CD4-positive, alpha-beta T cell treated with Interleukin-12 subunit alpha and Interleukin-12 subunit beta, for 1 hour (primary cell): ENCODE data around the gene HOXA9.

Source experiments
- DNase-seq: peaks from one replicate; pipeline ENCODE4 v3.0.0-alpha.2; 2020

Gene HOXA9

DNA sequence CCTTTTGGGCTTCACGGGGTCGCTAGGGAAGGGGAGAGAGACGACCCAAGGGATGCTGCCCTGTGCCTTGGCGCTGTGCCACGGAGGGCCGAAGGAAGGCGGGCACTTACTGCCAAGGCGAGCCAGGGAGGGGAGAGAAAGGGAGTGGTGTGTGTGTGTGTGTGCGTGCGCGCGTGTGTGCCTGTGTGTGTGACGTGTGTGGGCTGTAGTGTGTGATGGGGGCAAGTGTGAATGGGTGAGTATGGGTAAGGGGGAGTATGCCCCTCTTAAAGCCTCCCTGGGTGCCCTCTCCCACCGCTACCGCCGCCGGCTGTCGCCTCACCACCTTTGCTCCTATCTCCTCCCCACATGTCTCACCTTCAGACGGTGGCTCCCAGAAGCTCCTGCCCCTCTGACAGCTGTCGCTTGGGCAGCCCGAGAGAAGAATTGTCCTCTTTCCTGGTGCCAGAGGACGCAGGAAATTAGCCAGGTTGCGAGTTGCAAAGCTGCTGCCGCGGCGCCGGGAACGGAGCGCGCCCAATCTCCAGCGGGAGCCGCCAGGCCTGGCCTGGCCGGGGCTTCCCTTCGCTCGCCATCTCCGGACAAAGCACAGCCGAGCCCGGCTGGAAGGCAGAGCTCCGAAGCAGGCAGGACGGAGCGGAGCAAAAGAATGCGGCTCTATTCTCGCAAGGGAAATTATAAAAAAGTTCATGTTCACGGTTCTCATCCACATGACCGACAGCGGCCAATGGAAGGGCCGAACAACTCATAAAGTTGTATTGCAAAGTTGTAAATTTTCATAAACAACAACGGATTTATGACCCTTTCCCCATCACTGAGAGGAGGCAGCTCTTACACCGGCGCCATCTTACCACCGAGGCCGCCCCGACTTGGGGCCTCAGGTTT lies 13.2 kb downstream of the HOXA9 start, which contains the start of gene HOXA3:
Gene HOXA3 (minus strand): TSS at position 653 of the 885 bp plus-strand sequence. CDS start 41,943 bp downstream, outside the sequence.
- no peak for DNase-seq

DNA sequence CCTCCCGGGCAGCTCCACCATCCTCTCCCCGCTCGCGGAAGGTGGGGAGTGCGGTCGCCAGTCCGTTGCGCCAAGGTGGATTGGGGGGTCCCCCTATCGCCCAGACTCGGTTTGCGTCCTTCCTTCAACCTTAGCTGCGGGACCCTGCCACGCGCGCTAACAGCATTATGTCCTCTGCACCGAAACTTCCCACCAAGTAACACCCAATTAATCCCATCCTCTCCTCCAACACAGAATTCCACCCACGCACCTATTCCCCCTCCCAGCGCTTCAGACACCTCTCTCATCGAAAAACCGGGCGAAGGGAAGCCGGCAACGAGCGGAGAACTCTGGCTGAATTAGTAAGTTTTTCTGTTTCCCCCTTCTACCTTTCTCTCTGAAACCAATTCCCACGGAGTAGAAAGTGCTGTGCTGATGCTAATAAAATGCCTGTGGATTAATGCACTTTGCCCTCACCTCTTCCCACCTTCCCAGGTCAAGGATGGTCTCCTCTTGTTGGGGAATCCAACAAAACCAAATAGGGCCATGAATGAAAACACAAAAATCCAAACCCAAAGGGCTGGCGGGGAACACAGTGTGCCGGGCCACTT lies 13.9 kb downstream of the HOXA9 start:
- DNase-seq, result no peak

DNA sequence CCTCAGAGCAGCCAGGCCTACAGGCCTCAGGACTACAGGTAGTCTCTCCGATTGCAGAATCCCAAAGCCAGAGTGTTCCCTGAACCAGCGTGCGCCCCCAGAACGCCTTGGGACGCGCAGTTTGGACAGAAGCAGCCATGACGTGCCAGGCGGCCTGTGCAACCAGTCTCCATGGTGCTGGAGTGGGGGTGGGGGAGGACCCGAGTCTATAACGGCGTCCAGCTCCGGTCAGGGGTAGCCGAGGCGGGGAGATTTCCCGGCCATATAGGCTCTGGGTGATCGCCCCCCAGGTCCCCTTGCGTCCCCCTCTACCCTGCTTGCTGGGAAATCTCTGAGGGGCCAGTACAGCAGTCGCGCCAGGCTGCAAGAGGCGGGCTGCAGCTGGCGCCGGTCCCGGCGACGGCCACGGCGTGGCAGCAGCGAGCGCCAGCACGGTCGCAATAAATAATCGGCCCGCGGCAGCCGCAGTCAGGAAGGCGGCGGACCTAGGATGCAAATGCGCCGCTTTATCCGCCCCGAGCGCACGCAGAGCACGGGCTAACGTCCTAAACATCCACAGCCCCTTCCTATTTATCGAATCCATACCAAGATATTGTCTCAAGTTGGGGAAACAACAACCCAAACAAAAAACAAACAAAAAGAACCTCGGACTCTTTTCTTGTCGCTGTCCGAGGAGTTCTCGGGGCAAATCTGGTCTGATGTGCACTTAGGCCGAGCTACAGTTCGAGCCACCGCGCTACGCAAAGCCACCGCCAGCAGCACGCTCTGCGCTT lies 14.6 kb downstream of the HOXA9 start:
- DNase-seq, result peak; percentile 70

DNA sequence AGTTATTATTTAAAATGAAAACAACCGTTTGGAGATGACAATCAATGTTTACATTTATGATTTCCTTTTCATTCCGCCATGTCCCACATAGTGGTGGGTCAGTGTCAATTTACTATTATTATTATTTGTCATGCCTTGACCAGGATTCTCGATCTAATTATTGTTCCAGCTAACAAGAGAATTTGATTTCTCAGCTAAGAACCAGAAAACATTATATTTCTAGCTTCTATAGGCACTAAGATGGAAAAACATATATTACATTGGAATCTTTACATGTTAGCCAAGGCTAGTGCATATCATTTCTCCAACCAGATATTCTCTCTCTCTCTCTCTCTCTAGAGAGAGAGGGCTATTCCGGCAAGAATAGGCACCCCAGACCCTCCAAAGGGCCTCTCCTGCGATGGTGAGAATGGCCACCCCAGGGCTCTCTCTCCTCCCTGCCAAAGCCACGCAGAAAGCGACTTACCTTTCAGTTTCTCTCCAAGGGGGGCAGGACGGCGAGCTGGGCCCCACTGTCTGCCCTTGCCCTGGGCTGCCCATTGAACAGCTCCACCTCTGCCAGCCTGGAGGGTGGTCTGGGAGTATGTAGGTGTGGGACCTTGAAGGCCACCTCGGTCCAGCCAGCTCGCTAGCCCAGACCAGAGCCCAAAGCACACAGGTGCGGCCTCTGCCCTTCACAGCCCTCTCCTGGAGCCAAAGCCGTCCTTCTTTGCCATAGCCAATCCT lies 15.3 kb downstream of the HOXA9 start:
- DNase-seq, result no peak

DNA sequence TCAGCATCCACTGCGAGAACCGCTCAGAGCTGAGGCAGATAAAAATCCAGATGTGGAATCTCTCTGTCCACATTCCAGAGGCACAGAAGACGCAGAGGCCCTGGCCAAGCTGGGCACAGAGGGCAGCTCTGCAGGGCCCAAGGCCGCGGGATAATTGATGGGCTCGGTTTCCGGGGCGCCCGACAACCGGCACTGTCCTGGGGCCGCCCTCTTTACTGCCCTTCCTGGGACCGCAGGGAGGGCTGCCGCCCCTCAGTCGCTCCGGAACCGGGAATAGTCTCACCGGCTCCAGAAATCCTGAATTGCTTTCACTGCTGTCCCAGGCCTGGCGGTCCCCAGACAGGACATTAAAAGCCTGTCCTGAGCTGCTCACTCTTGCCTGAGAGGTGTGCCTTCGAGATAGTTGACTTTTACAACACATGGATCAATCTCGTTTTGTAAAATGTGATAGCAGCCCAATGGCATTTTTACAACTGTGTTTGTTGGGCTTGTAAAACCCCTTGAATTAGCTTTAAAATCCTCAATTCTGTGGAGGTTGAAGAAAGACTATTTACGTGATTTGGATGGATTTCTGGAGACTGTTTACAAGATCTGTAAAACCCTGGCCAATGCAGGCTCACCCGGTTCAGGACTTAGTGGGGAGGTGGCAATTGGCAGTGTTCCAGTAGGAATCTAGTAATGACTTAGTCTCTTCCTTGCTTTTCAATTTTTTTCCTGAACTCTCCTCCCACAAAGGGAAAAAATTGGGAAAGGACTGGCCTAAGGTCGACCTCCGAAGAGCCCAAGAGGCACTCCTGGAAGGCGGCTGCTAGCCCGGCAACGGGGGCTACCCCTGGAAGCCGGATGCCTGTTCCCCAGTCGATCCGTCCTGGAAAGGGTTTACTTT lies 16.3 kb downstream of the HOXA9 start:
- DNase-seq, result no peak

DNA sequence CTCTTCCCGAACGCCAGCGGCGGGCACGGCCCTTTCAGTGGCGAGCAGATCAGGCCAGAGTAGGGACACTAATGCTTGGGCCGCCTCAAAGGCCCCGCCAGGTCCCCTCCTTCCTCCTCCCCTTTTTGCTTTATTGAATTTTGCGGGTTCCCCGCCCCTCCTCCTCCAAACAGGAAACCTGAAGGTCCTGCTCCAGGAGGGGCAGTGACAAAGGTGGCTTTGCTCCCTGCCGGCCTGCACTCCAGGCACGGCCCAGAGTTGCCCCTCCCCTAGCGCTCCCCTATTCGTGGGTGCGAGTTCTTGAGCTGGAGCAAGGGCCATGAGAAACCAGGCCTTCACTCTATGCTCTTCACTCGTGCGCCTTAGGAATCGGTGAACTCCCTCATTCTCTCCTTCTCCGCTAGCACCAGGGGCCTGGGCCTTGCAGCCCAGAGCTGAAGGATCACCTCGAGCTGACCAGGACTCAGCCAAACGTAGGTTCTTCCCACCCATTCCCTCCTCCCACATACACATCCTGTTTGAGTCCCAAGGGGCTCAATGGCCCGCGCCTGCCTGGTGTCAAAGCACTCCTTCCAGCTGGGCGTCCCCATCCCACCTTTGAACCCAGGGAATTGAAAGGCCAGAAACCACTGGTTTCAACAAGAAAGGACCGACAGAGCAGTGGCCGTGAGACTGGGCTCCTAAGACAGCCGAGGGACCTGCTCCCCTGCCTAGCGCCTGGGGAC lies 17.1 kb downstream of the HOXA9 start:
- DNase-seq, result no peak

DNA sequence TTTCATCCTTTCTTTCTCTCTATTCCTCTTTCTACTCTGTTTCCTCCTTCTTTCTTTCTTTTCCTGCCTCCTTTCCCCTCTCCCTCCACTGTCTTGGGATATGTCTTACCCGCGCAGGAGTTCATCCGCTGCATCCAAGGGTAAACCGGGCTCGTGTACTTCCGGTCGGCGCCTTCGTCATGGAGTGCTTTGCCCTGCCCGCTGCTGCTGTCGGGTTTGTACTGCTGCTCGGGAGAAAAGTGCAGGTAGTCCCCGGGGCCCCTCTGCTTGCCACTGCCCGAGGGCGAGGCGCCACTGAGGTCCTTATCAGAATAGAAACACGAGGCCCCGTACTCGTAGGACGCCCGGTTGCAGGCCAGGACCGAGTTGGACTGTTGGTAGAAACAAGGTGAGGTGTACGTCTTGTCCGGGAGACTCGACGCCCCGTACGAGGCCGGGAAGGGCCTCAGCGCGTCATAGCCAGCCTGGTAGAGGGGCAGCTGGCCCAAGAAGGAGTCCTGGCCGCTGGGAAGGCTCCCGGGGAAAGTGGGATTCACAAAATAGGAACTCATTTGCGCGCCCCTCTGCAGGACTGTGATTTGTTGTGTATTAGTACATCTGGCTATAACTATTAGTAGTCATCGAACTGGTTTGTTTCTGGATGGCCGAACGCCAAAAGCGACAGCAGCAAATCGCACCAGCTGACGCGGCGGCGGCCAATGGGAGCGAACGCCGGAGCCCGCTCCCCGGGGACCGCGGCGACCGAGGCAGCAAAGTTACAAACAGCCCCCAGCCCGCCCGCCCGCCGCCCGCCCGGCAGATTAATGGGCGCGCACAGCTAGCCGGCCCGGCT lies 17.9 kb downstream of the HOXA9 start, which contains the start of gene HOXA6:
Gene HOXA6 (minus strand): TSS at position 576 of the 832 bp plus-strand sequence. CDS start 25 bp downstream, at position 551.
- DNase-seq, result no peak

DNA sequence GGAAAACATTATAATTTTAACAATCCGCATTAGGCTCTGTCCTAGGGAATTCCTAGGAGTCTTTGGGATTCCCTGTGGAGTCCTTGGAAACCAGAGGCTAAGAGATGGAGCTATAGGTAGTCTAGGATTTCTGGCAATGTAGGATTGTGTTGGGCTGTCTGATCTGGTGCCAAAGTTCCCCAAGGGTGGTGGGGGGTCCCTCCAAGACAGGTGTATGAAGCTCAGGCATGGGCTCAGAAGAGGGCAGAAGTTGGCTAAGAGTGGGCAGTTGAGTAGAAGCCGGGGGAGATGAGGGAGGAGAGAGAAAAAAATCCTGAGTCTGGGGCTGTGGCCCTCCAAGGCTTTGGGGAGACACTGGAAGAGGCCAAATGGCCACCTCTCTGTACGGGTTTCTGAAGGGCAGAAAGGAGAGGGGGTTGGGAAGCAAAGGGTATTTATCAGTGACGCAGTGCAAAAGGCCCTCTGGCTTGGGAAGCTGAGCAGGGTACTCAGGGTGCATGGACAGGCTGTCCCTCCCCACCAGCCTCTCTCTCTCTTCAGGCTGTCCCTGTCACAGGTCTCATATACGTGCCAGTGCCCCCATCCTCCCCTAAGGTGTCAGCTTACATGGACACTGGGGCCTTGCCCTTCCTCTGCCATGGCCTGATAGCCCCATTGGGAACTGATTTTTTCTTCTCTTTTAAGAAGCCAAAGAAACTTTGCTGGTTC lies 18.7 kb downstream of the HOXA9 start:
- no peak for DNase-seq

DNA sequence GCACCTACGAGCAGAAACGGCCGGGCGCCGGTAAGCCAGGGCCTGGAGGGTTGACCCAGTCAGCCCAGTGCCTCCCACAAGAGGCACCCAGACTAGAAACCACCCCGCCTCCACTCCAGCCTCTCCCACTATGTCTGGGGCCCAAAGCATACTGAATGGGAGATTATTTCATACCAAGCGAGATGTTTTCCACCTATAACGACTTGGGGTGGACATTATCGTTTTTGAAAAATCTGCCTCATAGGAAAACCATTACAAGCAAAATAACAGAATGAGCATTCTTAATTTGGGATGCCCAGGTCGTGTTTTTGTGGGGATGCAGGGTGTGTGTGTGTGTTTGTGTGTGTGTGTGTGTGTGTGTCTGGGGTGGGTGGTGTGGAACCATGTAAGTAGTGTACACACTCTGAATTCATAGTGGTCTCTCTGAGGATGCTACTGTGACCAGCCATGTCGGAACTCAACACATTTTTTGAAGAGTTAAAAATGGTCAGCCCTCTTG lies 19.4 kb downstream of the HOXA9 start:
- no peak for DNase-seq

DNA sequence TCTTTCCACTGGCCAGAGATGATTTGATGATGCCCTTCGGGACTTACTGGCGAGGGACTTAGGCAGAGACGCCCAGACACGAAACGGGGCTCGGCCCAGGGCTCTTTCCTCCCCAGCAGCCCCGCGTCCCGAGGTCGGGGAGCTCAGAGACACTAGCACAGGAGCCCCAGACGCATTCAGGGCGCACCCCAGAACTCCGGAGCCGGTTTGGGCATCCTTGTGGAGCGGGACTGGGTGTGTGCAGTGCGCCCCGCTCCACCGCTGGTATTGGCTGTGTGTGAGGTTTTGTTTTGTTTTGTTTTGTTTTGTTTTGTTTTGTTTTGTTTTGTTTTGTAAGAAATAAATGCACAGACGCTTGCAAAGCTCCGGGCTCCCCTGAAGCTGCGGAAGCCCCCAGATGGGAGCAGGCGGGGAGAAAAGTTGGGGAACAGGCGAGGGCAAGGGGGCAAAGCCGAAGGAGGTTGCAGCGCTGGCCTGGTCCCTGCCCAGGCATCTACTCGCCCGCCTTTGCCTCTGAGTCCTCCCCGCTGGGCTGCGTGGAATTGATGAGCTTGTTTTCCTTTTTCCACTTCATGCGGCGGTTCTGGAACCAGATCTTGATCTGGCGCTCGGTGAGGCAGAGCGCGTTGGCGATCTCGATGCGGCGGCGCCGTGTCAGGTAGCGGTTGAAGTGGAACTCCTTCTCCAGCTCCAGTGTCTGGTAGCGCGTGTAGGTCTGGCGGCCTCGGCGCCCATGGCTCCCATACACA lies 20.0 kb downstream of the HOXA9 start:
- no peak for DNase-seq

DNA sequence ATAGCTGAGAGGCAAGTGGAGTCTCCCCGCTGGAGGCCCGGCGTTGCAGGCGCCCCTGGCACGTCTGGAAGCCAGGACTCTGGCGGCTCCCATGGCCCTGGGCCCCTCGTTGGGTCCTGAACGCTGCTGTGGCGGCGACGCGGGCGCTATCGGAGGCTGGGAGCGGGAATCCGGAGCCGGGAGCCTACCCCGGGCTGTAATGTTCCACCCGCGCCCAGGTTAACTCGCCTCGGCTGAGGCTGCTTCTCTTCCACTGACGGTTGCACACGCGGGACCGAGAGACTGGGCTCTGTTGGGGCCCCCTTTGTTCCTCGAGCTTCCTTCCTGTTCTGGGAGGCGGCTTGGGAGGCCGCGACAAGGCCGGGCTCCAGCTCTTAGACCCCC lies 20.6 kb downstream of the HOXA9 start:
- no peak for DNase-seq

DNA sequence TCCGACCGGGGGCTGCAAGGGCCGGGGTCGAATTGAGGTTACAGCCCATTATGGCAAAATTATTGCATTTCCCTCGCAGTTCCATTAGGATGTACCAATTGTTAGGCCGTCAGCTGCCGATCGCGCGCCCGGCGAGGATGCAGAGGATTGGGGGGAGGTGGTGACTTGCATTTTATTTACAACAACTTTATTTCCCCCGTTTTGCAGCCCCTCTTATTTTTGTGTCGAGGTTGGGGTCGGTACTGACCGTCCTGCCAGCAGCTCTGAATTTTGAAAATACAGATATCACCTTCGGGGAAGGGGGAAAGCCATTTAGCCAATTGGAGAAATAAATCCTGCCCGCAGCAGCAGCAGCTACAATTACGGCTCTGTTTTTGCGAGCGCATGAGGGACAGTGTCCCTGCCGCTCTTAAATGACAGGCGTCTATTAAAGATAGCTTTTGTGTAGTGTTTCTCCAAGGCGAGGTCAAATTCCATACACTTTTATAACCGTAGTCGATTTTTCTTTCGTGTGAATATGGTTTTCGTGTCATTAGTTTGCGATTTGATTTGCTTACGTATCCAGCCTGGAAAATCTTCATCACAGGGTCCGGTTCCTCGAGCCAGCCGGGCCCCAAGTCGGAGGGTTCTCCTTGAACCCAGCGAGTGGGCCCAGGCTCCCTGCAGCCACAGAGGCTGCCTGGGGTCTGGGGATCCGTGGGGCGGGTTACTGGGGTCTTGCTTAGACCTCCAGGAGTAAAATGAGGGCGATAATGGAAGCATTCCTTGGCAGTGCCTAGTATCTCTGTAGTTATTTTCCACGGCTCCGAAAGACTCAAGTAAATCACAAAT lies 21.2 kb downstream of the HOXA9 start:
- no peak for DNase-seq

DNA sequence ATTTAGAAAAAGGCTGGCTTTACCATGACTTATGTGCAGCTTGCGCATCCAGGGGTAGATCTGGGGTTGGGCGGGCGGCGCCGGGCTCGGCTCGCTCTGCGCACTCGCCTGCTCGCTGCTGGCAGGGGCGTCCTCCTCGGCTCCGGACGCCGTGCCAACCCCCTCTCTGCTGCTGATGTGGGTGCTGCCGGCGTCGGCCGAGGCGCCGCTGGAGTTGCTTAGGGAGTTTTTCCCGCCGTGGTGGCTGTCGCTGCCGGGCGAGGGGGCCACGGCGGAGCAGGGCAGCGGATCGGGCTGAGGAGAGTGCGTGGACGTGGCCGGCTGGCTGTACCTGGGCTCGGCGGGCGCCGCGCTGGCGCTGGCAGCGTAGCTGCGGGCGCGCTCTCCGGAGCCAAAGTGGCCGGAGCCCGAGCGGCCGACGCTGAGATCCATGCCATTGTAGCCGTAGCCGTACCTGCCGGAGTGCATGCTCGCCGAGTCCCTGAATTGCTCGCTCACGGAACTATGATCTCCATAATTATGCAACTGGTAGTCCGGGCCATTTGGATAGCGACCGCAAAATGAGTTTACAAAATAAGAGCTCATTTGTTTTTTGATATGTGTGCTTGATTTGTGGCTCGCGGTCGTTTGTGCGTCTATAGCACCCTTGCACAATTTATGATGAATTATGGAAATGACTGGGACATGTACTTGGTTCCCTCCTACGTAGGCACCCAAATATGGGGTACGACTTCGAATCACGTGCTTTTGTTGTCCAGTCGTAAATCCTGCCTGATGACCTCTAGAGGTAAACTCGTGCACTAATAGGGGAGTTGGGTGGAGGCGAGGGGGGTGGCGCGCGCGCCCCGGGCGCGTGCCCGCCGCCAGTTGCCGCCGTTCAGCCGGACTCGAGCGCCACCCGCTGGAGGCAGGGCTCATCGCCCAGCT lies 22.1 kb downstream of the HOXA9 start, which contains the start of gene HOXA5:
Gene HOXA5 (minus strand): TSS at position 659 of the 927 bp plus-strand sequence. CDS start 74 bp downstream, at position 585.
- DNase-seq, result no peak

DNA sequence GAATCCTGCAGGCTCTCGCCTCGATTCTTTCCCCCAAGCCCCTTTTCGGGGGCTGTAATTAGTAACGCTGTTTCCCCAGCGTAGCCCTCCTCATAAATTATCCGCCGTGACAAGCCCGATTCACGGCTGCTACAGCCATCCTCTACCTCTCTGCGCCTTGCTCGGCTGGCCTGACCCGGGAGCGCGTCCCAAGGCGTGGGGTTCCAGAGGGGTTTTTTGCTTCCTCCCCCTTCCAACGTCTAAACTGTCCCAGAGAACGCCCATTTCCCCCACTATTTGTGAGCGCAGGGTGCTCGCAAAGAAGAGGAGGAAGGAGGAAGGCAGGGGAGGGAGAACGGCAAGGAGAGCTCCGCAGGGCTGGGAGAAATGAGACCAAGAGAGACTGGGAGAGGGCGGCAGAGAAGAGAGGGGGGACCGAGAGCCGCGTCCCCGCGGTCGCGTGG lies 22.7 kb downstream of the HOXA9 start:
- no peak for DNase-seq

GRCh38 chr7:27141923-27142579 lies 23.3 kb downstream of the HOXA9 start:
- no peak for DNase-seq
